B cell (primary cell): Measurements from ENCODE around the gene TPSB2.

ENCODE experiments used
- CTCF ChIP-seq: fragments of 200-600 bp; IDR thresholded peaks from one replicate; pipeline ENCODE4 v1.8.0; 2022; ENCODE audit warnings: antibody characterized with exemption, mild to moderate bottlenecking
- EZH2 ChIP-seq: IDR thresholded peaks from 2 replicates; pipeline ENCODE4 v1.6.1; 2012; ENCODE audit warnings: borderline replicate concordance, low read depth, mild to moderate bottlenecking, moderate library complexity, low read length; ENCODE audit not compliant: insufficient read depth, poor library complexity, severe bottlenecking

GRCh38 chr16:1263591-1264344 is 33.8 kb upstream of the TPSB2 start:
- TF ChIP-seq CTCF: no peak
- no peak for TF ChIP-seq EZH2
